HepG2 (cell line): ENCODE data around the gene FKBP1B. TPM values are rescaled to one million over a fixed set of nuclear protein-coding genes. Genes with fewer than 3 reads are reported as not detected.

Experiments used
- HNF4G ChIP-seq, 2 experiments: sonication (generic) in 1 of 2; formaldehyde crosslinking in 1 of 2; IDR thresholded peaks; 2 replicates each; pipeline versions ENCODE4 v1.4.0 to v1.6.1; 2011 to 2020; ENCODE audit warnings: borderline replicate concordance in 2 of 2, low read depth in 2 of 2, mild to moderate bottlenecking in 2 of 2, low read length in 1 of 2, missing genetic modification reagents in 1 of 2, moderate library complexity in 1 of 2
- IKZF4 ChIP-seq: sonication (generic); formaldehyde crosslinking; IDR thresholded peaks from 2 replicates; pipeline ENCODE4 v1.5.1; 2020; ENCODE audit warnings: borderline replicate concordance, mild to moderate bottlenecking, low read depth, missing genetic modification reagents; ENCODE audit errors: not compliant biosample characterization
- MED1 ChIP-seq: sonication (generic); formaldehyde crosslinking; IDR thresholded peaks from 2 replicates; pipeline ENCODE4 v1.4.0; 2020; ENCODE audit warnings: missing genetic modification reagents
- MYNN ChIP-seq: sonication (generic); formaldehyde crosslinking; IDR thresholded peaks from 2 replicates; pipeline ENCODE4 v1.4.0; 2020; ENCODE audit warnings: mild to moderate bottlenecking, low read depth, missing genetic modification reagents
- ZFX ChIP-seq: sonication (generic); formaldehyde crosslinking; IDR thresholded peaks from 2 replicates; pipeline ENCODE4 v1.4.0; 2020; ENCODE audit warnings: mild to moderate bottlenecking, low read depth, missing genetic modification reagents, moderate library complexity
- ZNF331 ChIP-seq: sonication (generic); formaldehyde crosslinking; IDR thresholded peaks from 2 replicates; pipeline ENCODE4 v1.4.0; 2020; ENCODE audit warnings: missing genetic modification reagents
- ZNF383 ChIP-seq: sonication (generic); formaldehyde crosslinking; IDR thresholded peaks from 2 replicates; pipeline ENCODE4 v1.4.0; 2020; ENCODE audit warnings: missing genetic modification reagents, mild to moderate bottlenecking, borderline replicate concordance
- ZNF407 ChIP-seq: sonication (generic); formaldehyde crosslinking; IDR thresholded peaks from one replicate; pipeline ENCODE4 v1.5.1; 2020; ENCODE audit warnings: mild to moderate bottlenecking, missing genetic modification reagents; ENCODE audit errors: not compliant biosample characterization
- polyA plus RNA-seq, 8 experiments: library from polyadenylated mRNA; depleted of rRNA in 3 of 8; stranded (reverse) in 7 of 8; unstranded in 1 of 8; fragments of >200 nt; fragmentation: Illumina TruSeq in 4 of 8; extraction: Trizol in 4 of 8; gene quantifications; 2 replicates each; pipeline versions ENCODE4 v1.2.1 to v1.2.3, GENCODE V29; 2011 to 2016; ENCODE audit warnings: low read depth in 4 of 8, missing spikeins in 1 of 8, mixed read lengths in 1 of 8; ENCODE audit not compliant: insufficient read depth in 1 of 8
- total RNA-seq, 5 experiments: library from RNA; depleted of rRNA; stranded (reverse); fragments of >200 nt; fragmentation: Illumina TruSeq; extraction: Trizol; gene quantifications; 2 replicates each; pipeline ENCODE4 v1.2.3, GENCODE V29; 2016; ENCODE audit warnings: low read depth in 1 of 5
- TF ChIP-seq, protein P1 (sequence below): IDR thresholded peaks from 2 replicates; pipeline ENCODE4 v1.4.0; 2020; ENCODE audit warnings: mild to moderate bottlenecking, missing genetic modification reagents
- TF ChIP-seq, protein P2 (sequence below): sonication (generic); formaldehyde crosslinking; IDR thresholded peaks from 2 replicates; pipeline ENCODE4 v1.4.0; 2020; ENCODE audit warnings: missing genetic modification reagents, borderline replicate concordance
- TF ChIP-seq, protein P3 (sequence below): sonication (generic); formaldehyde crosslinking; IDR thresholded peaks from 2 replicates; pipeline ENCODE4 v1.5.0; 2020; ENCODE audit warnings: mild to moderate bottlenecking, missing genetic modification reagents, moderate library complexity

The FKBP1B gene
- total and polyA plus RNA-seq, 2 of the 13 experiments (the other 11 are each of a cell fraction or from before 2014, with no cell fraction given) = 35.2 to 96.3 TPM

DNA sequence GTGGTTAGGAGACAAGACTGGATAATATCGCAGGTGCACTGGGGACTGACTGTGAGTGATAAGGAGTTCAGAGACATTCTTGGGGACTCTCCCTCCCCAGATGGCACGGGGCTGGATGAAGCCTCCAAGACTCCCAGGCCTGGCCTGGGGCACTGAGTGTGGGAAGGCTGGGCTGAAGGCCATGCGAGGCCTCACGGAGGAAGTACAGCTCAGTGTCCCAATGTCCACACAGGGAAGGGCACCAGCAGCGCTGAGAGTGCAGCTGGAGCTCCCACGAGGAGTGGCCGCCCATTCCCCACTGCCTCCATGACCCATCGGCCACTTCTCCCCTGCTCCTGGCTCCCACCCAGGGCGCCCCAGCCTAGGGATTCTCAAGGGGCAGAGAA lies 33.2 kb upstream of the FKBP1B start (continued):
- TF ChIP-seq, protein P1, sequence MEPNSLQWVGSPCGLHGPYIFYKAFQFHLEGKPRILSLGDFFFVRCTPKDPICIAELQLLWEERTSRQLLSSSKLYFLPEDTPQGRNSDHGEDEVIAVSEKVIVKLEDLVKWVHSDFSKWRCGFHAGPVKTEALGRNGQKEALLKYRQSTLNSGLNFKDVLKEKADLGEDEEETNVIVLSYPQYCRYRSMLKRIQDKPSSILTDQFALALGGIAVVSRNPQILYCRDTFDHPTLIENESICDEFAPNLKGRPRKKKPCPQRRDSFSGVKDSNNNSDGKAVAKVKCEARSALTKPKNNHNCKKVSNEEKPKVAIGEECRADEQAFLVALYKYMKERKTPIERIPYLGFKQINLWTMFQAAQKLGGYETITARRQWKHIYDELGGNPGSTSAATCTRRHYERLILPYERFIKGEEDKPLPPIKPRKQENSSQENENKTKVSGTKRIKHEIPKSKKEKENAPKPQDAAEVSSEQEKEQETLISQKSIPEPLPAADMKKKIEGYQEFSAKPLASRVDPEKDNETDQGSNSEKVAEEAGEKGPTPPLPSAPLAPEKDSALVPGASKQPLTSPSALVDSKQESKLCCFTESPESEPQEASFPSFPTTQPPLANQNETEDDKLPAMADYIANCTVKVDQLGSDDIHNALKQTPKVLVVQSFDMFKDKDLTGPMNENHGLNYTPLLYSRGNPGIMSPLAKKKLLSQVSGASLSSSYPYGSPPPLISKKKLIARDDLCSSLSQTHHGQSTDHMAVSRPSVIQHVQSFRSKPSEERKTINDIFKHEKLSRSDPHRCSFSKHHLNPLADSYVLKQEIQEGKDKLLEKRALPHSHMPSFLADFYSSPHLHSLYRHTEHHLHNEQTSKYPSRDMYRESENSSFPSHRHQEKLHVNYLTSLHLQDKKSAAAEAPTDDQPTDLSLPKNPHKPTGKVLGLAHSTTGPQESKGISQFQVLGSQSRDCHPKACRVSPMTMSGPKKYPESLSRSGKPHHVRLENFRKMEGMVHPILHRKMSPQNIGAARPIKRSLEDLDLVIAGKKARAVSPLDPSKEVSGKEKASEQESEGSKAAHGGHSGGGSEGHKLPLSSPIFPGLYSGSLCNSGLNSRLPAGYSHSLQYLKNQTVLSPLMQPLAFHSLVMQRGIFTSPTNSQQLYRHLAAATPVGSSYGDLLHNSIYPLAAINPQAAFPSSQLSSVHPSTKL (CRISPR knock-in tag) = no peak
- TF ChIP-seq ZNF331 (CRISPR knock-in tag) = no peak
- TF ChIP-seq, protein P2, sequence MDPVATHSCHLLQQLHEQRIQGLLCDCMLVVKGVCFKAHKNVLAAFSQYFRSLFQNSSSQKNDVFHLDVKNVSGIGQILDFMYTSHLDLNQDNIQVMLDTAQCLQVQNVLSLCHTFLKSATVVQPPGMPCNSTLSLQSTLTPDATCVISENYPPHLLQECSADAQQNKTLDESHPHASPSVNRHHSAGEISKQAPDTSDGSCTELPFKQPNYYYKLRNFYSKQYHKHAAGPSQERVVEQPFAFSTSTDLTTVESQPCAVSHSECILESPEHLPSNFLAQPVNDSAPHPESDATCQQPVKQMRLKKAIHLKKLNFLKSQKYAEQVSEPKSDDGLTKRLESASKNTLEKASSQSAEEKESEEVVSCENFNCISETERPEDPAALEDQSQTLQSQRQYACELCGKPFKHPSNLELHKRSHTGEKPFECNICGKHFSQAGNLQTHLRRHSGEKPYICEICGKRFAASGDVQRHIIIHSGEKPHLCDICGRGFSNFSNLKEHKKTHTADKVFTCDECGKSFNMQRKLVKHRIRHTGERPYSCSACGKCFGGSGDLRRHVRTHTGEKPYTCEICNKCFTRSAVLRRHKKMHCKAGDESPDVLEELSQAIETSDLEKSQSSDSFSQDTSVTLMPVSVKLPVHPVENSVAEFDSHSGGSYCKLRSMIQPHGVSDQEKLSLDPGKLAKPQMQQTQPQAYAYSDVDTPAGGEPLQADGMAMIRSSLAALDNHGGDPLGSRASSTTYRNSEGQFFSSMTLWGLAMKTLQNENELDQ (CRISPR knock-in tag) = no peak
- TF ChIP-seq MYNN (CRISPR knock-in tag) = no peak
- TF ChIP-seq ZFX (CRISPR knock-in tag) = 0 out of 2 replicates have a peak, but pooled peaks have one; percentile 48
- TF ChIP-seq MED1 (CRISPR knock-in tag) = 0 out of 2 replicates have a peak, but pooled peaks have one; percentile 8
- TF ChIP-seq ZNF407 (CRISPR knock-in tag) = peak; percentile 6
- TF ChIP-seq IKZF4 (CRISPR knock-in tag) = no peak
- TF ChIP-seq, protein P3, sequence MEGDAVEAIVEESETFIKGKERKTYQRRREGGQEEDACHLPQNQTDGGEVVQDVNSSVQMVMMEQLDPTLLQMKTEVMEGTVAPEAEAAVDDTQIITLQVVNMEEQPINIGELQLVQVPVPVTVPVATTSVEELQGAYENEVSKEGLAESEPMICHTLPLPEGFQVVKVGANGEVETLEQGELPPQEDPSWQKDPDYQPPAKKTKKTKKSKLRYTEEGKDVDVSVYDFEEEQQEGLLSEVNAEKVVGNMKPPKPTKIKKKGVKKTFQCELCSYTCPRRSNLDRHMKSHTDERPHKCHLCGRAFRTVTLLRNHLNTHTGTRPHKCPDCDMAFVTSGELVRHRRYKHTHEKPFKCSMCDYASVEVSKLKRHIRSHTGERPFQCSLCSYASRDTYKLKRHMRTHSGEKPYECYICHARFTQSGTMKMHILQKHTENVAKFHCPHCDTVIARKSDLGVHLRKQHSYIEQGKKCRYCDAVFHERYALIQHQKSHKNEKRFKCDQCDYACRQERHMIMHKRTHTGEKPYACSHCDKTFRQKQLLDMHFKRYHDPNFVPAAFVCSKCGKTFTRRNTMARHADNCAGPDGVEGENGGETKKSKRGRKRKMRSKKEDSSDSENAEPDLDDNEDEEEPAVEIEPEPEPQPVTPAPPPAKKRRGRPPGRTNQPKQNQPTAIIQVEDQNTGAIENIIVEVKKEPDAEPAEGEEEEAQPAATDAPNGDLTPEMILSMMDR (CRISPR knock-in tag) = no peak
- TF ChIP-seq HNF4G (IDR thresholded peaks at IDR 0.05; ENCODE audit: borderline replicate concordance, low read depth, low read length) = no peak
- TF ChIP-seq HNF4G (CRISPR knock-in tag; IDR thresholded peaks at IDR 0.05; ENCODE audit: borderline replicate concordance, low read depth) = no peak
- no peak for TF ChIP-seq ZNF383
